SK-N-SH treated with all-trans-retinoic acid at 6 μM for 48 hours (cell line): ENCODE results near the gene RNFT1.
"Not testable (repeated sequence)": the region's sequence is repeated elsewhere in the genome, so short reads cannot be mapped to it uniquely, and the experiment has no call there.

Experiments used
- ATAC-seq: fragments of 200-7000 bp; cut with Tn5 transposase; 3 replicates; pipeline ENCODE4 v1.9.1; 2020; ENCODE audit warnings: mild to moderate bottlenecking, moderate library complexity
- ARNTL ChIP-seq: fragments of 450-650 bp; formaldehyde crosslinking; IDR thresholded peaks from 2 replicates; pipeline ENCODE4 v1.5.0; 2020; ENCODE audit warnings: low read depth, mild to moderate bottlenecking, moderate library complexity, borderline replicate concordance
- BACH2 ChIP-seq: fragments of 250-450 bp; sonication (Bioruptor Pico); IDR thresholded peaks from 2 replicates; pipeline ENCODE4 v1.9.0; 2021; ENCODE audit warnings: mild to moderate bottlenecking, borderline replicate concordance
- CREB5 ChIP-seq: fragments of 250-450 bp; sonication (Bioruptor Pico); IDR thresholded peaks from 2 replicates; pipeline ENCODE4 v1.5.1; 2020; ENCODE audit warnings: low read depth, mild to moderate bottlenecking, moderate library complexity
- CSRNP3 ChIP-seq: fragments of 250-450 bp; sonication (Bioruptor Pico); IDR thresholded peaks from 2 replicates; pipeline ENCODE4 v1.5.1; 2021; ENCODE audit warnings: mild to moderate bottlenecking, moderate library complexity
- ESRRG ChIP-seq: fragments of 250-450 bp; sonication (Bioruptor Pico); IDR thresholded peaks from 2 replicates; pipeline ENCODE4 v1.6.1; 2021; ENCODE audit warnings: mild to moderate bottlenecking
- GLIS3 ChIP-seq: fragments of 250-450 bp; sonication (Bioruptor Pico); IDR thresholded peaks from 2 replicates; pipeline ENCODE4 v1.5.0; 2020; ENCODE audit warnings: mild to moderate bottlenecking, moderate library complexity
- ISL1 ChIP-seq: fragments of 250-450 bp; sonication (Bioruptor Pico); IDR thresholded peaks from 2 replicates; pipeline ENCODE4 v2.1.2; 2022; ENCODE audit warnings: mild to moderate bottlenecking, moderate library complexity
- OSR1 ChIP-seq: fragments of 250-450 bp; sonication (Bioruptor Pico); IDR thresholded peaks from 2 replicates; pipeline ENCODE4 v1.8.0; 2022; ENCODE audit warnings: moderate library complexity, mild to moderate bottlenecking, inconsistent platforms
- PATZ1 ChIP-seq: fragments of 250-450 bp; sonication (Bioruptor Pico); IDR thresholded peaks from 2 replicates; pipeline ENCODE4 v1.8.0; 2020; ENCODE audit warnings: mild to moderate bottlenecking, moderate library complexity, borderline replicate concordance
- POU6F1 ChIP-seq: fragments of 250-450 bp; sonication (Bioruptor Pico); IDR thresholded peaks from 2 replicates; pipeline ENCODE4 v1.8.0; 2021; ENCODE audit warnings: low read depth, mild to moderate bottlenecking, moderate library complexity, borderline replicate concordance
- PPARA ChIP-seq: fragments of 250-450 bp; sonication (Bioruptor Pico); IDR thresholded peaks from 2 replicates; pipeline ENCODE4 v1.5.0; 2020; ENCODE audit warnings: mild to moderate bottlenecking, borderline replicate concordance
- RARB ChIP-seq: fragments of 250-450 bp; sonication (Bioruptor Pico); IDR thresholded peaks from 2 replicates; pipeline ENCODE4 v1.8.0; 2021; ENCODE audit warnings: mild to moderate bottlenecking, moderate library complexity
- SNAI2 ChIP-seq: fragments of 250-450 bp; sonication (Bioruptor Pico); IDR thresholded peaks from 2 replicates; pipeline ENCODE4 v1.5.0; 2020; ENCODE audit warnings: mild to moderate bottlenecking, moderate library complexity
- TCF4 ChIP-seq: fragments of 250-450 bp; sonication (Bioruptor Pico); IDR thresholded peaks from 2 replicates; pipeline ENCODE4 v1.8.0; 2021; ENCODE audit warnings: mild to moderate bottlenecking, moderate library complexity, borderline replicate concordance
- TOX ChIP-seq: fragments of 250-450 bp; sonication (Bioruptor Pico); IDR thresholded peaks from 2 replicates; pipeline ENCODE4 v1.8.0; 2021; ENCODE audit warnings: mild to moderate bottlenecking, moderate library complexity, borderline replicate concordance
- TSHZ2 ChIP-seq: fragments of 250-450 bp; sonication (Bioruptor Pico); IDR thresholded peaks from 2 replicates; pipeline ENCODE4 v1.5.0; 2020; ENCODE audit warnings: mild to moderate bottlenecking, moderate library complexity
- ZC3H10 ChIP-seq: fragments of 250-450 bp; sonication (Bioruptor Pico); IDR thresholded peaks from 2 replicates; pipeline ENCODE4 v1.5.1; 2021; ENCODE audit warnings: mild to moderate bottlenecking, moderate library complexity
- ZNF565 ChIP-seq: fragments of 450-650 bp; formaldehyde crosslinking; conservative IDR thresholded peaks from 2 replicates; pipeline ENCODE4 v1.5.0; 2020; ENCODE audit warnings: low read depth, mild to moderate bottlenecking, moderate library complexity
- ZNF70 ChIP-seq: fragments of 450-650 bp; formaldehyde crosslinking; IDR thresholded peaks from 2 replicates; pipeline ENCODE4 v1.5.0; 2020; ENCODE audit warnings: mild to moderate bottlenecking, moderate library complexity
- ZNF8 ChIP-seq: fragments of 450-650 bp; formaldehyde crosslinking; IDR thresholded peaks from 2 replicates; pipeline ENCODE4 v1.5.0; 2020; ENCODE audit warnings: mild to moderate bottlenecking, moderate library complexity

Gene RNFT1

GRCh38 chr17:59963738-59964481, 630 bp downstream of the RNFT1 start:
- TF ChIP-seq ISL1 (CRISPR knock-in tag): no peak
- no peak for TF ChIP-seq PATZ1 (CRISPR knock-in tag)
- peak; percentile 82 for ATAC-seq

- ATAC-seq: no peak
- no peak for TF ChIP-seq CSRNP3 (CRISPR knock-in tag)
- TF ChIP-seq OSR1 (CRISPR knock-in tag): no peak
- no peak for TF ChIP-seq TSHZ2 (CRISPR knock-in tag)
- no peak for TF ChIP-seq ZNF70
- no peak for TF ChIP-seq BACH2 (CRISPR knock-in tag)
- TF ChIP-seq CREB5 (CRISPR knock-in tag): no peak
- TF ChIP-seq SNAI2: no peak
- TF ChIP-seq PPARA (CRISPR knock-in tag): no peak
- no peak for TF ChIP-seq RARB (CRISPR knock-in tag)
- TF ChIP-seq ZNF8 (CRISPR knock-in tag): no peak
- TF ChIP-seq PATZ1 (CRISPR knock-in tag): no peak
- no peak for TF ChIP-seq GLIS3 (CRISPR knock-in tag)
- TF ChIP-seq TOX (CRISPR knock-in tag): no peak
- TF ChIP-seq ZNF565 (CRISPR knock-in tag): no peak
- no peak for TF ChIP-seq POU6F1 (CRISPR knock-in tag)
- TF ChIP-seq TCF4: no peak
- TF ChIP-seq ZC3H10: no peak
- TF ChIP-seq ISL1 (CRISPR knock-in tag): no peak
- no peak for TF ChIP-seq ESRRG (CRISPR knock-in tag)
- TF ChIP-seq ARNTL (CRISPR knock-in tag): no peak
Measured at GRCh38 chr17:59962739-59963318, 1.7 kb downstream of the RNFT1 start.

- ATAC-seq: not testable (repeated sequence)
Measured at GRCh38 chr17:59959574-59959973, 5.0 kb downstream of the RNFT1 start.
